Suprapubic skin (tissue), 4 donors: ENCODE results near the gene CDK19. TPM values are rescaled to one million over a fixed set of nuclear protein-coding genes. Genes with fewer than 3 reads are reported as not detected.

Experiments used
- DNase-seq, 2 donors: peaks; one replicate each; pipeline ENCODE4 v3.0.0-alpha.2; 2019; ENCODE audit warnings: low spot score in 2 of 2
- H3K27ac ChIP-seq: fragments of 200-600 bp; sonication (generic); one replicate; pipeline ENCODE4 v1.5.1; 2019
- H3K27me3 ChIP-seq: fragments of 200-600 bp; sonication (generic); one replicate; pipeline ENCODE4 v1.5.1; 2019
- H3K36me3 ChIP-seq: fragments of 200-600 bp; sonication (generic); one replicate; pipeline ENCODE4 v1.5.1; 2019
- H3K4me1 ChIP-seq: fragments of 200-600 bp; sonication (generic); one replicate; pipeline ENCODE4 v1.5.1; 2019
- H3K4me3 ChIP-seq: fragments of 200-600 bp; sonication (generic); one replicate; pipeline ENCODE4 v1.5.1; 2019; ENCODE audit warnings: mild to moderate bottlenecking
- H3K9me3 ChIP-seq: fragments of 200-600 bp; sonication (generic); one replicate; pipeline ENCODE4 v1.5.1; 2019
- CTCF ChIP-seq, 2 donors: fragments of 200-600 bp in 1 of 2; fragments of 450-650 bp in 1 of 2; sonication (generic) in 1 of 2; IDR thresholded peaks; one replicate each; pipeline ENCODE4 v1.5.1; 2016 to 2019; ENCODE audit warnings: antibody characterized with exemption in 2 of 2, mild to moderate bottlenecking in 1 of 2, moderate library complexity in 1 of 2
- EP300 ChIP-seq: sonication (generic); formaldehyde crosslinking; IDR thresholded peaks from one replicate; pipeline ENCODE4 v1.6.1; 2017; ENCODE audit warnings: antibody characterized with exemption
- POLR2A ChIP-seq, 2 donors: fragments of 450-650 bp; IDR thresholded peaks; one replicate each; pipeline ENCODE4 v1.6.1; 2017; ENCODE audit warnings: antibody characterized with exemption in 2 of 2, mild to moderate bottlenecking in 2 of 2, moderate library complexity in 2 of 2
- POLR2AphosphoS5 ChIP-seq, 3 donors: sonication (generic); formaldehyde crosslinking; IDR thresholded peaks; one replicate each; pipeline ENCODE4 v1.6.1; 2017; ENCODE audit warnings: antibody characterized with exemption in 3 of 3
- WGBS: methylation state at CpG from one replicate; pipeline ENCODE4 v1.1.5; 2018; 5-methylcytosine and 5-hydroxymethylcytosine counted together
- total RNA-seq, 4 donors: library from RNA; depleted of rRNA; stranded (reverse); fragments of >200 nt; gene quantifications; one replicate each; pipeline ENCODE4 v1.1.0, GENCODE V29; 2016

The CDK19 gene
- total RNA-seq, 4 donors from 2014 or later: 14.1 to 20.6 (median 19.4) TPM

GRCh38 chr6:110703010-110703905 lies 112.0 kb downstream of the CDK19 start:
- 60% methylated on average over 2 of the region's 2 CpGs for WGBS
- Histone ChIP-seq H3K36me3 (no peaks in the 10 kb centered on the region), H3K4me1 (peaks cover 4% of the 10 kb centered on the region), H3K4me3 (no peak overlapping the region), H3K27ac (no peak overlapping the region), H3K9me3 (no peaks in the 10 kb centered on the region), H3K27me3 (no peaks in the 10 kb centered on the region)
- DNase-seq: no peak
- TF ChIP-seq POLR2A (IDR thresholded peaks at IDR 0.05): no peak
- TF ChIP-seq CTCF (IDR thresholded peaks at IDR 0.05): no peak
- TF ChIP-seq POLR2AphosphoS5 (IDR thresholded peaks at IDR 0.05): no peak
- no peak for TF ChIP-seq EP300

GRCh38 chr6:110699780-110700179 lies 115.5 kb downstream of the CDK19 start:
- 82% methylated on average over 3 of the region's 3 CpGs for WGBS
- DNase-seq: no peak
- TF ChIP-seq POLR2A (IDR thresholded peaks at IDR 0.05) (no peak), POLR2AphosphoS5 (IDR thresholded peaks at IDR 0.05) (no peak), CTCF (IDR thresholded peaks at IDR 0.05) (no peak), EP300 (no peak)
- Histone ChIP-seq H3K4me1 (peaks cover 4% of the 10 kb centered on the region), H3K36me3 (no peaks in the 10 kb centered on the region), H3K27ac (peak overlapping the region; percentile 11), H3K9me3 (no peaks in the 10 kb centered on the region), H3K4me3 (no peak overlapping the region), H3K27me3 (no peaks in the 10 kb centered on the region)

GRCh38 chr6:110693994-110694393 lies 121.3 kb downstream of the CDK19 start:
- H3K4me1 ChIP-seq: peaks cover 14% of the 10 kb centered on the region
- DNase-seq: no peak
- H3K27me3 ChIP-seq: no peaks in the 10 kb centered on the region
- no peak overlapping the region for H3K27ac ChIP-seq
- no peaks in the 10 kb centered on the region for H3K9me3 ChIP-seq
- no peak for TF ChIP-seq POLR2AphosphoS5 (IDR thresholded peaks at IDR 0.05)
- TF ChIP-seq CTCF (IDR thresholded peaks at IDR 0.05): no peak
- no peak for TF ChIP-seq EP300
- TF ChIP-seq POLR2A (IDR thresholded peaks at IDR 0.05): no peak
- no peaks in the 10 kb centered on the region for H3K36me3 ChIP-seq
- no peak overlapping the region for H3K4me3 ChIP-seq

GRCh38 chr6:110693296-110693695 lies 122.0 kb downstream of the CDK19 start:
- no peak for TF ChIP-seq CTCF (IDR thresholded peaks at IDR 0.05)
- no peak for TF ChIP-seq POLR2A (IDR thresholded peaks at IDR 0.05)
- TF ChIP-seq POLR2AphosphoS5 (IDR thresholded peaks at IDR 0.05): no peak
- TF ChIP-seq EP300: no peak
- Histone ChIP-seq H3K27me3 (no peaks in the 10 kb centered on the region), H3K27ac (no peak overlapping the region), H3K36me3 (no peaks in the 10 kb centered on the region), H3K4me3 (no peak overlapping the region), H3K9me3 (no peaks in the 10 kb centered on the region), H3K4me1 (peaks cover 21% of the 10 kb centered on the region)
- no peak for DNase-seq
- 74% methylated on average over 3 of the region's 3 CpGs for WGBS

GRCh38 chr6:110690916-110691315 lies 124.4 kb downstream of the CDK19 start:
- 89% methylated on average over 5 of the region's 5 CpGs for WGBS
- Histone ChIP-seq H3K4me1 (peaks cover 22% of the 10 kb centered on the region), H3K4me3 (no peak overlapping the region), H3K27ac (no peak overlapping the region), H3K9me3 (no peaks in the 10 kb centered on the region), H3K27me3 (no peaks in the 10 kb centered on the region), H3K36me3 (no peaks in the 10 kb centered on the region)
- TF ChIP-seq POLR2AphosphoS5 (IDR thresholded peaks at IDR 0.05) (no peak), CTCF (IDR thresholded peaks at IDR 0.05) (no peak), POLR2A (IDR thresholded peaks at IDR 0.05) (no peak), EP300 (no peak)
- no peak for DNase-seq
